GF-D8 (cell line): ENCODE data around the gene CCDC117.

Experiments used
- DNase-seq: peaks from one replicate; lab custom pipeline; 2025; lab: John Stamatoyannopoulos, UW

Gene CCDC117

DNA sequence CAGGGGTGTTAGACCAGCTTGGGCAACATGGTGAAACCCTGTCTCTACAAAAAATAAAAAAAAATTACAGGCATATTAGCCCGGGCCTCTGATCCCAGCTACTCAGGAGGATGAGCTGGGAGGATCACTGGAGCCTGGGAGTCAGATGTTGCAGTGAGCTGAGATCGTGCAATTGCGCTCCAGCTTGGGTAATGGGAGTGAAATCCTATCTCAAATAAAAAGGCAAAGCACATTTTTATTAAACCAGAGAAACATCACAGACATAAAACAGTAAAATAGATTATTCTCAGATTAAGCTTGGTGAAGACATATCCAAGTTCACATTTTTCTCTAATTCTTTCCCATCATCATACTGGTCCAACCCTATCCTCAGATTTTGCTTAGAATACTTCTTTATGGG is 57.9 kb downstream of the CCDC117 start:
- DNase-seq, result no peak

- no peak for DNase-seq
These were observed 58.9 kb downstream of the CCDC117 start for GRCh38 chr22:28831140-28832072.

DNA sequence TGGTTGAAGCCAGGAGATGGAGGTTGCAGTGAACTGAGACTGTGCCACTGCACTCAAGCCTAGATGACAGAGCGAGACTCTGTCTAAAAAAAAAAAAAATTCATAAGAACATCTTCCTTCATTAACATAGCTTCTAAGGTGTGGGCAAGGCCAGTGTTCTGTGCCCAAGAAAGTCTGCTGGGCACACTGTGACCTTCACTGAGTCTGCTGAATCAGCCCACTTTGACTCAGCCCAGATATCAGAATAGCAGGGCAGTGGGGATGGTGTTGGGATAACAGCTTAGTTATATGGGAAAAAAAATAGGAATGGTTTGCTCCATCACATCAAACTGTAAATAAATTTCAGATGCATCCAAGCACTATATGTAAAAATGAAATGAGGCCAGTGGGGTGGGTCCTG is 60.2 kb downstream of the CCDC117 start:
- no peak for DNase-seq

DNA sequence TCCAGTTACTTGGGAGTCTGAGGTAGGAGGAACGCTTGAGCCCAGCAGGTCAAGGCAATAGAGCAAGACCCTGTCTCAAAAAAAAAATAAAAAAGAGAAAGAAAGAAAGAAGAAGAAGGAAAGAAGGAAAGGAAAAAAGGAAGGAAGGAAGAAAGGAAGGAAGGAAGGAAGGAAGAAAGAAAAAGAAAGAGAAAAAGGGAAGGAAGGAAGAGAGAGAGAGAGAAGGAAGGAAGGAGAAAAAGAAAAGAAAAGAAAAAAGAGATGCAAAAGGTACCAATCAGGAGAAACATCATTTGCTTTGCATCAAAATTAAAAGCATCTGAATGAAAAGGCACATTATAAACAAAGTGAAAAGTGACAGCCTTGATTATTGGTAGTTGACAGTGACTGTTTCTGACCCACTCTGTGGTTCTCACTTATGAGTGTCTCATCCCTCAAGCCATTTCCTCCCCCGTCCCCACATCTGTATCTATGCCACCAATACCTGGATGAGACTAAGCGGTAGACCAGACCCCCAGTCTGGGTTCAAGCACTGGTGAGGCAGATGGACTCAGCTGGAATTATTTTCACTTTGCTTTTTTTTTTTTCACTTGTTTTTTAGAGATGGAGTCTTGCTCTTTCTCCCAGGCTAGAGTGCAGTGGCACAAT is 60.9 kb downstream of the CCDC117 start:
- DNase-seq, result no peak

DNA sequence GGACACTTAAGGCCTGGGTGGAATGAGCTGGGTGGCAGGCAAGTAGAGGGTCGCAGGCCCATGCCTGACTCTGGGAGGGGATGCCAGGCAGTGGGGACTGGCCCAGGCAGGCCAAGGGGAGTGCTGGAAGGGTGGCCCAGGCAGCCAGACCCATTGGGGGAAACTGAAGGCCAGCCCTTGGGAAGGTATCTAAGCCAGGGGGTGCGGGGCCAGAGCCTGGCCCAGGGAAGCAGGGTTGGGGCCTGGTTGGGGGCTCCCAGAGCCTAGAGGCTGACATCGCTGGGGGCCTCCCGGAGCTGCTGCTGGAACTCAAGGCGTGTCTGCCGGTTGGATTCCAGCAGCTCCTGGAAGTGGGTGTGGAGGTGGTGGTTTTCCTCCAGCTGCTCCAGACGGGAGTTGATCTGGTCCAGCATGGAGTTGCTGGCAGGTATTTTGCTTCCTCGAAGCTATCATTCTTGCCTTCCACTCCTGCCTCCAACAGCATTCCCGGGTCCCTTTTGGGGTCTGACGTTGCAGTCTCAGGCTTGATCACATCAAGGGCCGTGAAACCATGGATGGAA is 63.2 kb downstream of the CCDC117 start:
- no peak for DNase-seq

DNA sequence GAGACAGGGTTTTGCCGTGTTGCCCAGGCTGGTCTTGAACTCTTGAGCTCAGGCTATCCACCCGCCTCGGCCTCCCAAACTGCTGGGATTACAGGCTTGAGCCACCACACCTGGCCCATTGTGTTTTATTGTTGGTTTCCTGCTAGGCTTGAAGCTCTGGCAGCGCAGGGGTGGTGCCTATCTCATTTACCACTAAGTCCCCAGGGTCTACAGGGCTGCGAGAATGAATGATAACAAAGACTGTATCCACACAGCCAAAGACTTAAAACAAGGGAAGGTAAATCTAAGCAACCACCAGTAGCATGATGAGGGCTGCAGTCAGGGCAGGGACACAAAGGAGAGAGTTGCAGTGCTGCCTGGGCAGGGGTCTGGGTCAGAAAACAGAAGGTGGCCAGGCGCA is 65.1 kb downstream of the CCDC117 start:
- DNase-seq, result no peak
